Measurements from ENCODE around the gene HSPB9. TPM values are rescaled to one million over a fixed set of nuclear protein-coding genes. Genes with fewer than 3 reads are reported as not detected.

Gene HSPB9
- total and polyA plus RNA-seq, 9 of the 15 experiments (the other 6 are each of a cell fraction or from before 2014, with no cell fraction given), result 0.04 to 0.16 (median 0.08) TPM; not detected in 3

DNA sequence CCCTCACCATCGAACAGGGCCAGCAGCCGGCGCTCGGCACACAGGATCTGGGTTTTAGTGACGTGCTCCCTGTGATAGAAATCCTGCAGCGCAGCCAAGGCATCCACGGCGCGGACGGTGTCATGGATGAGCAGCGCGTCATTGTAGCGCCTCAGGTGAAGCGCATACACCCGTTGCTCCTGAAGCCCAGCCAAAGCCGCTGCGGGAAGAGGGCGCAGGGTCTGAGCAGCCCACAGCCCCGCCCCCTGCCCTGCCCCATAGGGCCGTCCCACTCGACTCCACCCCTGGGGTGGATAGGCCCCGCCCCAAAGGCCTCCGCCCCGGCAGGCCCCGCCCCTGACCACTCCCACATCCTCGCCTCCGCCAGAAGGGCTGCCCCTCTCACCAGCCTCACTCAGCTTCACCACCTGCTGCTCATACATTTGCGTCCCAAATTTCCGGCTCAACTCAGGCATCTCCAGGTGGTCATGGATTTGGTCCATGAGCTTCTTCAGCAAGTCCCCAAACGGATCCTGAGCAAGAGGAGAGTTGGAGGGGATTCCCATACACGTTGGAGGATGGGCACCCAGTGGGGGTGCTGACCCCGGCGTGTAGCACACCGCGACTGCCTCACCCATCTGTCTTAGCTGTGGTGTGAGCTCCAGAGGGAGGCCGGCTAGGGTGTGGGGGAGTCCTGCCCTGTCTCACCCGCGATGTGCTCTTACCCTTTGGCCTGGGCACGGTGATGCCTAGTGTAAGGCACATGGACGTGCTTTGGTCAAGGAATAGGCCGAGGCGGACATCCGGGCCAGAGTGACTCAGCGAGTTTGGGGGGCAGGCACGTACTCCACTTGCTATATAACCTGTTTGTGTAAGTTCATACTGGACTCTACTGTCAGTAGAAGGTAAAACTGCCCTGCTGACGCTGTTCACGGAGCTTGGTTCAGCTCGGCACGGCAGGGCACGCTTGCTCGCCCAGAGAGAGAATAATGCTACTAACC, 14.7 kb upstream of the HSPB9 start (continued):
- TF ChIP-seq, protein P1, sequence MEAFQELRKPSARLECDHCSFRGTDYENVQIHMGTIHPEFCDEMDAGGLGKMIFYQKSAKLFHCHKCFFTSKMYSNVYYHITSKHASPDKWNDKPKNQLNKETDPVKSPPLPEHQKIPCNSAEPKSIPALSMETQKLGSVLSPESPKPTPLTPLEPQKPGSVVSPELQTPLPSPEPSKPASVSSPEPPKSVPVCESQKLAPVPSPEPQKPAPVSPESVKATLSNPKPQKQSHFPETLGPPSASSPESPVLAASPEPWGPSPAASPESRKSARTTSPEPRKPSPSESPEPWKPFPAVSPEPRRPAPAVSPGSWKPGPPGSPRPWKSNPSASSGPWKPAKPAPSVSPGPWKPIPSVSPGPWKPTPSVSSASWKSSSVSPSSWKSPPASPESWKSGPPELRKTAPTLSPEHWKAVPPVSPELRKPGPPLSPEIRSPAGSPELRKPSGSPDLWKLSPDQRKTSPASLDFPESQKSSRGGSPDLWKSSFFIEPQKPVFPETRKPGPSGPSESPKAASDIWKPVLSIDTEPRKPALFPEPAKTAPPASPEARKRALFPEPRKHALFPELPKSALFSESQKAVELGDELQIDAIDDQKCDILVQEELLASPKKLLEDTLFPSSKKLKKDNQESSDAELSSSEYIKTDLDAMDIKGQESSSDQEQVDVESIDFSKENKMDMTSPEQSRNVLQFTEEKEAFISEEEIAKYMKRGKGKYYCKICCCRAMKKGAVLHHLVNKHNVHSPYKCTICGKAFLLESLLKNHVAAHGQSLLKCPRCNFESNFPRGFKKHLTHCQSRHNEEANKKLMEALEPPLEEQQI (IDR thresholded peaks at IDR 0.05), result no peak
- TF ChIP-seq ZNF740 (CRISPR knock-in tag; IDR thresholded peaks at IDR 0.05) (peak; percentile 71; the same call in 1 of the 2 replicates), ZNF740 (tag; IDR thresholded peaks at IDR 0.05) (no peak), BCLAF1 (IDR thresholded peaks at IDR 0.05; ENCODE audit: borderline replicate concordance in 1 of 2, control insufficient read depth in 1 of 2, low read depth in 2 of 2, low read length in 1 of 2) (no peak), TFAP4 (CRISPR knock-in tag; IDR thresholded peaks at IDR 0.05; ENCODE audit: borderline replicate concordance) (0 out of 2 replicates have a peak, but pooled peaks have one; percentile 15), KLF6 (CRISPR knock-in tag; IDR thresholded peaks at IDR 0.05; ENCODE audit: borderline replicate concordance) (peak; percentile 83), SRSF1 (IDR thresholded peaks at IDR 0.05; ENCODE audit: low read depth, low read length) (no peak), RBM39 (optimal IDR thresholded peaks at IDR 0.05; ENCODE audit: low read depth, low read length) (no peak), ERF (CRISPR knock-in tag; IDR thresholded peaks at IDR 0.05) (no peak), DMBX1 (CRISPR knock-in tag; IDR thresholded peaks at IDR 0.05; ENCODE audit: borderline replicate concordance) (peak; percentile 89), MCM7 (IDR thresholded peaks at IDR 0.05) (no peak), ATF7 (IDR thresholded peaks at IDR 0.05) (no peak), FOXM1 (IDR thresholded peaks at IDR 0.05; ENCODE audit: low read depth) (no peak), FOXM1 (CRISPR knock-in tag; IDR thresholded peaks at IDR 0.05; ENCODE audit: low read depth) (no peak), RB1 (IDR thresholded peaks at IDR 0.05; ENCODE audit: low read depth) (no peak)
- TF ChIP-seq, protein P2, sequence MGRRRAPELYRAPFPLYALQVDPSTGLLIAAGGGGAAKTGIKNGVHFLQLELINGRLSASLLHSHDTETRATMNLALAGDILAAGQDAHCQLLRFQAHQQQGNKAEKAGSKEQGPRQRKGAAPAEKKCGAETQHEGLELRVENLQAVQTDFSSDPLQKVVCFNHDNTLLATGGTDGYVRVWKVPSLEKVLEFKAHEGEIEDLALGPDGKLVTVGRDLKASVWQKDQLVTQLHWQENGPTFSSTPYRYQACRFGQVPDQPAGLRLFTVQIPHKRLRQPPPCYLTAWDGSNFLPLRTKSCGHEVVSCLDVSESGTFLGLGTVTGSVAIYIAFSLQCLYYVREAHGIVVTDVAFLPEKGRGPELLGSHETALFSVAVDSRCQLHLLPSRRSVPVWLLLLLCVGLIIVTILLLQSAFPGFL (CRISPR knock-in tag; IDR thresholded peaks at IDR 0.05), result no peak
